GM19372 (cell line): Measurements from ENCODE around the gene RPAP3.

ENCODE experiments used
- ATAC-seq: cut with Tn5 transposase; IDR thresholded peaks from one replicate; pipeline ENCODE4 v1.9.1; 2021; ENCODE audit warnings: mild to moderate bottlenecking, low read depth, moderate library complexity; ENCODE audit not compliant: unreplicated experiment

RPAP3 gene, protein sequence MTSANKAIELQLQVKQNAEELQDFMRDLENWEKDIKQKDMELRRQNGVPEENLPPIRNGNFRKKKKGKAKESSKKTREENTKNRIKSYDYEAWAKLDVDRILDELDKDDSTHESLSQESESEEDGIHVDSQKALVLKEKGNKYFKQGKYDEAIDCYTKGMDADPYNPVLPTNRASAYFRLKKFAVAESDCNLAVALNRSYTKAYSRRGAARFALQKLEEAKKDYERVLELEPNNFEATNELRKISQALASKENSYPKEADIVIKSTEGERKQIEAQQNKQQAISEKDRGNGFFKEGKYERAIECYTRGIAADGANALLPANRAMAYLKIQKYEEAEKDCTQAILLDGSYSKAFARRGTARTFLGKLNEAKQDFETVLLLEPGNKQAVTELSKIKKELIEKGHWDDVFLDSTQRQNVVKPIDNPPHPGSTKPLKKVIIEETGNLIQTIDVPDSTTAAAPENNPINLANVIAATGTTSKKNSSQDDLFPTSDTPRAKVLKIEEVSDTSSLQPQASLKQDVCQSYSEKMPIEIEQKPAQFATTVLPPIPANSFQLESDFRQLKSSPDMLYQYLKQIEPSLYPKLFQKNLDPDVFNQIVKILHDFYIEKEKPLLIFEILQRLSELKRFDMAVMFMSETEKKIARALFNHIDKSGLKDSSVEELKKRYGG

DNA sequence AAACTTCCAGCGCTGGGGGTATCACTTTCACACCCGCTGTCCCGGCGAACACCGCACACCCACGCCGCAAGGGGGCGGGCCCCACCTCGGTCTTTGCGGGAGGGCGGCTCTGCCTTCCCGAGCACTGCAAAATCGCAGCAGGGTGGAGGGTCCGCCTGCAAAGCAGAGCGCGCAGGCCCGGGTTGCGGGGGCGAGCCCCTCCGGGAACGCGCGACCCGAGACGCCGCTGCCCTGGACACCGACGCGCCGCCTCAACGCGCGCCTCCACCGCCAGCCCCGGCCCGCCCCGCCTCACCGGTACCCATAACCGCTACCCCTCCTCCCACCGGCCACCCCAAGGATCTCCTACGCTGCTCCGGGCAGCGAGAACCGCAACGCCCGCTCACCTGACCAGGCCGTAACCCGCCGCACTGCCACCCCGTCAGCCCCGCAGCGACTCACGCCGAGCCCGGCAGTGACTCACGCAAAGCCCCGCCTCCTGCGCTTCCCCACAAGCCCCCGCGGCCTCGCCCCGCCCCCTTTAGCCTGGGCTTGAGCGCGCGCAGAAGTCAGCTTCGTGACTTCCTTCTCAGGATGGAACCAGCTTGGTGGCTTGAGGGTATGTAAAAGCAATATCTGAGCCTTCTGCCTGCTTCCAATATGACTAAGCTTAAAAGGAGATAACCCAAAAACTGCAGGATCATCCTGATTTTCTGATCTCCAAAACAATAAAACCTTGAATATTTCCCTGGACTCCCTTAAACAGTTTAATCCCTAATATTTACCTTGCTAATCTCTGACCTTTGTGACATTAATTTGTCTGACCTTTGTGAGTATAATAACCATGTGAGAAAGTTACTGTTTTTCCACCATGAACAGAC, at the start of gene RPAP3:
RPAP3 (minus strand) TSS at position 465 of the 860 bp plus-strand sequence. CDS start 3,190 bp downstream, outside the sequence.
- peak; percentile 78 for ATAC-seq

- peak; percentile 7 for ATAC-seq
These were observed 49.1 kb upstream of the RPAP3 start for GRCh38 chr12:47754881-47755280.

DNA sequence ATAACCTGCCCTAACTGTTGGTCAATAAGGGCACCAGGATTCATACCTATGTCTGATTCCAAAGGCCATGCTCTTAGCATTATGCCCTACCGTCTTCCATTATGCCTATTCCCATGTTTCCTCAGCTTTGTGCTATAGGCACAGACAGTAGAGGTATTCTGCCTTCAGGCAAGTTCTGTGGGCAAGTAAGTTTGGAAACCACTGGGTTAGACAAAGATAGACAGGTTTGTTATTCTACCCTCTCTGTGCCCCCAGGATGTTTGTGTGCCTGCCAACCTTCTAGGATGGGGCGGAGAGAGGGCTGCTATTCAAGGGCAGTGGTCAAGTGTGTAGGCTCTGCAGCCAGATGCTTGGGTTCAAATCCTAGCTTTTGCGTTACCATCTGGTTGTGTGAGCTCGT, 48.3 kb upstream of the RPAP3 start:
- no peak for ATAC-seq

DNA sequence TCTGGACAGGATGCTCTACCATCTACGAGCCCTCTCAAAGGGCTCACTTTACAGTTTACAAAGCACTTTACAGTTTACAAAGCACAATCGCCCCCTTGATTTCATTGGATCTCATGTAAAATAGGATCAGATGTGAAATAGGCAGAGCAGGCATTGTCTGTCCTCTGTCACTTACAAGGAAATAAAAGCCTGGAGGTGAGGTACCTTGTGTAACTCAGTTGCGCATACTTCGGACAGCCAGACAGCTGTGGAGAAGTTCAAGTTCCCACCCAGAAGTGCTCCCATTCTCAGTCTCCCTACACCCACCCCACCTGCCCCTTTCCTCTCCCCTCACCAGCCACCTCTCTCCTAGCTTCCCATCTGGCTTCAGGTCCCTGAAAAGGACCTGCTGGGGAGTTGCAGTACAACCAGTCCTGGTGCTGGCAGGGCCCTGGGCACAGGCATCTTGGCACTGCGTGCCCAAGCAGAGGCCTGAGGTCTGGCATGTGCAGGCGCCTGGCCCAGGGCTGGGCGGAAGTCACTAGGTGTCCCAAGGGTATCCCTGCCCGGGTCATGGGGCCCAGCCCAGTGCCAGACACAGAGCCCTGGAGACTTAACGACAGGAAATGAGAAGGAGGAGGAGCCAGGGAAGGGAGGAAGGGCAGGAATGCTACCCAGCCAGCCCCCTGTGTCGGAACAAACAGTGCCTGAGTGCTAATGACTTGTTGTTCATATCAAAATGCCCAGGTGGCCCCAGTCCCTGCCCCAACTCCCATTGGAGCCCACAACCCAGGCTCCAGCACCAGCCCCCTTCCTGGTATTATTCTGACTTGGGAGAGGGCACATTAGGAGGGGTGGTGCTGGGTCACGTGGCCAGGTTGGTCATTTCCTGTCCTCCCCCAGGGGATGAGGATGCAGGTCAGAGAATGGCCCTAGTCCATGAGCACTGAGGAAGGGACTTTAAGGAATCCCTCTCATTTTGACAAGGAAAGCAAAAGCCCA, 47.5 kb upstream of the RPAP3 start:
- no peak for ATAC-seq

GRCh38 chr12:47752552-47752951, 46.7 kb upstream of the RPAP3 start:
- no peak for ATAC-seq

- ATAC-seq = no peak
These were observed 46.3 kb upstream of the RPAP3 start for GRCh38 chr12:47752121-47752520.

GRCh38 chr12:47751561-47751960, 45.7 kb upstream of the RPAP3 start:
- no peak for ATAC-seq

DNA sequence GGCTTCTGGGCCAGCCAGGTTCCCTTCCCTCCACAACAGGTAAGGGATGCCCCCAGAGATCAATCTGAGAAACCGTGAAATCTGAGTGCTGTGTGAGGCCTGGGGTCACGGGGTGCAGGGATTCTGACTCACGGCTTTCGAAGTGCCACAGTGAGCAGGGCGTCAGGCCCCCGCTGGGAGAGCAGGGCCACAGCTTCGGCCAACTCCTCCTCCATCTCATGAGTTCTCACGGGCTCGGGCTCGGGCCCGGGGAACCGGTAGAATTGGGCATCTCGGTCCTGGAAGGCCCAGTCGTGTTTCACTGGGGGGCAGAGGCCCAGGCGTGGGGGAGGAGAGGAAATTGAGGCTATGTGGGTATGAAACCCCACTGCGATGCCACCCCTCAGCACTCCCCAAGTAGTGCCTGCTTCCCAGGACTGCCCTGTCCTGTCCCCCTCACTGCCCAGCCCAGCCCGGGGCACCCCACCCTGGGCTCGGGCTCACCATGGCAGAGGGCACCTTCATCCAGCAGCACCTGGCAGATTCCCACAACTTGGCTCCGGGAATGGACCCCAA, 45.2 kb upstream of the RPAP3 start:
- ATAC-seq = no peak

DNA sequence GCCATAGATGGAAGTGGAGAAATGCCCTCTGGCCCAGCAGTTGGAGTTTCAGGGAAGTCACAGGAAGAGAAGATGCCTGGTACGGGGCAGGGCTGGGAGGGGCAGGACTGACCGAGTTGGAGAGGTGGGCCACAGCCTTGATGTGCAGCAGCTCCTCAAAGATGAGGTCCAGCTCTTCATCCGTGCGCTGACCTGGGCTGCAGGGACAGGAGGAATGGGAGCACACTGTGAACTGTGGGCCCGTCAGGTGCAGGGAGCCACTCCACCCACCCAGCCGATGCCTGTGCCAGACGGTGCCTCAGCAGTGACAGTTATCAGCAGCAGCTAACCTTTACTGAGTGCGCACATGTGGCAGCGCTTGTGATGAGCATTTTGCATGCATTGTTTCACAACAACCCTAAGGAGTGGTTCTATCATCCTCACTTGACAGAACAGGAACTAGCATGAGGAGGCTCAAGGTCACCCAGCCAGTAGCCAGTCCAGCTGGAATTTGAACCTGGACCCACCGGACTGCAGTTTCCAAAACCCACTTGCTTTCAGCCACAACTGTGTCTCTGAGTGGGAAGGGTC, 44.5 kb upstream of the RPAP3 start:
- ATAC-seq = no peak

GRCh38 chr12:47748899-47749298, 43.1 kb upstream of the RPAP3 start:
- ATAC-seq = no peak

DNA sequence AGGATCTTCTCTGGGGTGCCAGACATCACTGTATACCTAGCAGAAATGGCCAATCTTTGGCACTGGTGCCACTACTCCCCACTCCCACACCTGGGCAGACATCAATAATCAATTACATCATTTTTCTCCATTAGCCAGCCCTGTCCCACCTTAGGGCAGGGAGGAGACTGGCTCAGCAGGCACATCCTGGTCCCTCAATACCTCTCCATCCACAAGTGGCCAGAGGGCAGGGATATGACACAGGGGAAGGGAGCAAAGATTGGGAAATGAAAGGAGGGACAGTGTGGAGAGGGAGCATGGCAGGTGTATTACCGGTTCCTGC, 42.6 kb upstream of the RPAP3 start:
- ATAC-seq = no peak

DNA sequence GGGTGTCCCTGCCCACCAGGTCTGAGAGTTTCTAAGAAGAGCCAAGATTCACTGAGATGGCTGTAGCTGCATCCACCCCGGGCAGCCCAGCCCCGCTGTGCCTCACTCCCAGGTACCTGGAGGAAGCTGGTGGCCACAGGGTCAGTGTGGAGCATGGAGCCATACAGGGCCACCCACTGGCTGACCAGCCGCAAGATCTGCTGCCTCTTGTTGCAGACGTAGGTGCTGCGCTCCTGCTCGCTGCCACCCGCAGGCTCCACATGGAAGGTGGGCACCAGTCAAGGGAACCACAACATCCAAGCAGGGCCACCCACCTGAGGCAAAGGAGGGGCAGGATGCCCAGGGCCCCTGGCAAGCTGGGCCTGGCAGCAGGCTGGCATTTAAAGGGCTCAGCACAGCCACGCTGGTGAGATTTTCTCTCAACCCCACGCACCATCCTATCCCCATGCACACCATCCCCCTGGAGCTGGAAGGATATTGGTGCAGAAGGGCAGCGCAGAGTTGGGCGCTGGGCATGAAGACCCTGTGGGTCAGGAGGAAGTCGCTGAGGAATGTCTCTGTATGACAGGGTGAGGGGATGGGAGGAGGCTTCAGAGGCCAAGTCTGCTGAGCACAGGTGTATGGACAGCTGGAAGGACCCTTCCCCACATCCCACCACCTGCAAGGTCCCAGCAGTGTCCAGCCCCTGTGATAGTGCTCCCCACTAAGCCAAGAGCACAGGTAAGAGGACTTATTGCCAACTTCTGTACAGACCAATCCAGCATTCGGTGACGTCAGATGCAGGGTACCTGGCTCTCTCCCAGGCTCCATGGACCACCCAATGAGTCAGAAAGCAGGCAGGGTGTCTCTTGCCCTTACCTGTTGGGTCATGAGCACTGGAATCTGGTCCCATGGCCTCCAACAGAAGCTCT, 42.0 kb upstream of the RPAP3 start:
- ATAC-seq = no peak

DNA sequence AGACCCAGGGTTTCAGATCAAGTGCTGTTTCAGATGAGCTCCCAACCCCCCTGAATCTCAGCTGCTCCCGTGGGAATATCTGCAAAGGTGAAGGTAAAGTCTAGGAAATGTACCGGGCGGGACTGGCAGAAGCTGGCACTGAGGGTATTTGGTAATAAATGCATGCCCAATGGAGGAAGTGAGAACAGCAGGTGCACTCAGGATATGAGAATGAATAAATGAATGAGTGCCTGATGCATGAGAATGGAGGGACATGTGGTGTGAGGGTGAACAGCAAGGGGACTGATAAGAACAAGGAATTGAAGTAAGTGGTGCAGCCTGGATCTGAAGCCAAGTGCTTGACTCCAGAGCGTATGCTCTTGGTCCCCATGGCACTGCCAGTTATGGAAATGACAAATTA, 41.3 kb upstream of the RPAP3 start:
- ATAC-seq = no peak

DNA sequence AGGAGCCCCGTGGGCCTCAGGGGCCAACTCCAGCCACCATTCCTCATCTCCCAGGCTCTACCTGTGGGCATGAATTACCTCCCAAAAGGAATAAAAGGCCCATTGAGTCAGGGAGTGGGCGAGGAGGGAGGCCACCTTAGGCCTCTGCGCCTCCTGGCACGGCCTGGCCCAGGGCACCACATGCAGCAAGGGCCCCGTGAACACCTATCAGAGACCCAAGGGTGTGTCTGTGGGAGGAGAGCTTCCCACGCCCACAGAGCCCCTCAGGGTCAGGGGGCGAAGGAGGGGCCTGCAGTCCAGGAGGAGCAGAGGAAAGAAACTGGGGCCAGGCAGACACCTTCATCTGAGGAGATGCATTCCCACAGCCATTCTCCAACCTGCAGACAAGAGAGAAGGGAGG, 40.7 kb upstream of the RPAP3 start:
- no peak for ATAC-seq

GRCh38 chr12:47746073-47746472, 40.2 kb upstream of the RPAP3 start:
- no peak for ATAC-seq

DNA sequence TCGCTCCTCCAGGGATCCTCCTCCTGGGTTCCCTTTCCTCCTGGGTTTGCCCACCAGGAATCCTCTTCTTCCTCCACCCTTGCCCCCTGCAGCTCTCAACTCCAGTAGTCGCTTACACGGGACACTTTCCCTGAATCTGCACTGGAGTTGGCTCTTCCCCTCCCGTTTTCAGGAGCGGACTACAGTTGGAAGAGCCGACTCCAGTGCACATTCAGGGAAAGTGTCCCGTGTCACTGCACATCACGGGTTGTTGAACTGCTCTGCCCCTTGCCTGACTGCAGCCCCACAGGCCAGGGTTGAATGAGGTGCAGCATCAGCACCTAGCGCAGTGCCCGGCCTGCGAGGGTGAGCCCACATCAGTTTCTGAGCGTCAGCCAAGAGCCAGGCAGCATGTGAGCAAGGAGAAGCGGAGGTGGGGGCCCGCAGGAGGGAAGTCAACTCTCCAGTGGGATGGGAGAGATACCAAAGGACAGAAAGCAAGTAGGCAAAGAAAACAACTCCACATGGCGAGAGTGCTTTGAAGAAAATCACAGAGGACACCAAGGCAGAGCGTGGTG, 39.7 kb upstream of the RPAP3 start:
- ATAC-seq = no peak

- no peak for ATAC-seq
These were observed 39.1 kb upstream of the RPAP3 start for GRCh38 chr12:47744778-47745436.
